Stimulated activated CD8-positive, alpha-beta memory T cell treated with anti-CD3 and anti-CD28 coated beads, Interleukin-7, amount 100 ng/mL, for 1 hour (primary cell): Measurements from ENCODE around the gene PMCH.
"Not testable (repeated sequence)": the region's sequence is repeated elsewhere in the genome, so short reads cannot be mapped to it uniquely, and the experiment has no call there.

Source experiments
- DNase-seq, 2 donors: peaks; one replicate each; pipeline ENCODE4 v3.0.0-alpha.2; 2020; ENCODE audit warnings: low read depth in 2 of 2

The PMCH gene

DNA sequence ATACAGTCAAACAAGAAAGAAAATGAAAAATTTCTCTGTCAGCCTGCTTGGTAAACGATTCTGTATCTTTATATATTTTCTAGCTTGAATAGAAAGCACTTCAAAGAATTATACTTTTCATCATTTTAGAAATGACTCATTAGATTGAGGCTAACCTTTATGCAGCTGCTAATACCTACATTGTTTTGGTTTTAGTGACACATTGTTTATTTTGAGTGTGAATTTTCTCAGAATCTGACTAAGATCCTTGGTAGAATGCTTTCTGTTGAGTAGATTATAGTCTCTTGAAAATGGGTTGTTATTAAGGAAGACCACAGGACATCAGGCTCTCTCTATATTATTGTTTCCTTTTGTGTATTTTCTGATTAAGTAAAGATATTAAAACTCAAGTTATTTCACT is at the start of gene PMCH:
Gene PMCH, minus strand, starts transcription at position 45 of the 400 bp plus-strand sequence. CDS start 63 bp downstream, outside the sequence.
- DNase-seq: no peak

DNA sequence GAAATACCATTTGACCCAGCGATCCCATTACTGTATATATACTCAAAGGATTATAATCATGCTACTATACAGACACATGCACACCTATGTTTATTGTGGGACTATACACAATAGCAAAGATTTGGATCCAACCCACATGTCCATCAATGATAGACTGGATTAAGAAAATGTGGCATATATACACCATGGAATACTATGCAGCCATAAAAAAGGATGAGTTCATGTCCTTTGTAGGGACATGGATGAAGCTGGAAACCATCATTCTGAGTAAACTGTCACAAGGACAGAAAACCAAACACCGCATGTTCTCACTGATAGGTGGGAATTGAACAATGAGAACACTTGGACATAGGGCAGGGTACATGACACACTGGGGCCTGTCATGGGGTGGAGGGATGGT is 43.2 kb upstream of the PMCH start:
- not testable (repeated sequence) for DNase-seq

DNA sequence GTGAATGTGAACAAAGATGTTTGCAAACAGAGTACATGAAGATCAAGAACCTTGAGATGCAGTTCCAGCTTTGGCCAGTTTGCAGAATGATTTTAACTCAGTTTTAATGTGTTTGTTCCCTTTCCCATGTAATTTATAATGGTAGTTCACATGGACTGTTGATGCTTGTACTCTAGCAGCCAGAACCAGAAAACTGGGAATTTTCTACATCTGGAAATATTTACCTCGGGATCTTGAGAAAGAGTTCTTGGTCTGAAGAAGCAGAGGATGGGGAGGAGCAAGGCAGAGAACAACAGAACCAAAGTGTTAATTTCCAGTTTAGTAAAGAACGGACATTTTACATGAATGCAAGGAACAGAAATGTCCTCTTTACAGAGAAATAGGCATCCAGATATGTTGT is 37.0 kb upstream of the PMCH start:
- DNase-seq: no peak

DNA sequence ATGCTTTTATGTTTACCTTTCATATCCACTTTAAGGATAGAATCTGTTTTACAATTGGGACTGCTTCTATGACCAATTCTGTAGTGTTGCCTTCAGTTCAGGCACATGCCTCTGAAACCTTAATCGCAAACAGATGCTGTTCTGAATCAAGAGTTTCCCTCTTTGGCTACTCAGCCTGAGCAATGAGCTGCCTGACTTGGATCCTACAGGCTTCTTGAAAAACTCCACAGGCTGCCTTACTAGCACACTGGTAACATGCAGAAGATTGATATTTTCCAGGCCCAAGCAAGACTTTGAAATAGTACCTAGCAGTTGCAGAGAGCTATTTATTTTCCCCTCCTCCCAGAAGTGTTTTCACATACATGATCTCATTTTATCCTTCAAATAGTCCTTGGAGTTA is 34.8 kb upstream of the PMCH start:
- no peak for DNase-seq

DNA sequence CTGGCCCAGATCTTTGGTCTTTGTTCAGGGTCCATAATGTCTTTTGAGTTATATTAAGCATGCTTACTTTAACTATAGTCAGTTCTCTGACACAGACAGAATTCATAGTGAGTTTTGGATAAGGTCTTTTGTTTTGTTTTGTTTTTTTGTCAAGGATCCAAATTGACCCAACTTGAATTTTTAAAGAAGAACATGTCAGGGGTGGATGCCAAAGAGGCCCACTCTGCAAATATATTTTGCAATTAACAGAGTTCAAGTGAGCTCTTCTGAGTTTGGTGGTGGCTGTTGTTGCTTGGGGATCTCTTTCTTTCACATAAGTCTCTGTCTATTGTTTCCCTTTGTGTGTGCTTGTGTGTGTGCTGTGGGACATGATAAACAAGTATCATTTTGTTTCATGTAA is 34.4 kb upstream of the PMCH start:
- no peak for DNase-seq

GRCh38 chr12:102227954-102228353 is 30.3 kb upstream of the PMCH start:
- no peak for DNase-seq

DNA sequence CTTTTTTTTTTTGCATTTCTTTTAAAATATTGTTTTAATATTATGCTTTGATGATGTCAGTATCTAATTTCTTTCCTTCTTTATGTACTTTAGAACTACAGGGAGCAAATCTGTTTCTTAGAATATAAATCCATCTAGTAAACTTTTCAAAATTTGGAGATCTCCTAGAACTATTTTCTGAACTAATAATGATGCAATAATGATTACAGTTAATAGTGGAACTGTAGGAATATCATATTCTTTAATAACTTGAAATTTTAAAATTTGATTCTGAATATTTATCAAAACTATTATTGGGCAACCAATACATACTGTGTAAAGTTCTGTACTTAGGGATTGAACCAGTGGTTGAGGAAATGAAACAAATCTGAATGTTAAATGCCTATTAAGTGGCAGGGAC is 23.1 kb upstream of the PMCH start:
- no peak for DNase-seq

GRCh38 chr12:102215992-102216691 is 18.5 kb upstream of the PMCH start:
- no peak for DNase-seq

DNA sequence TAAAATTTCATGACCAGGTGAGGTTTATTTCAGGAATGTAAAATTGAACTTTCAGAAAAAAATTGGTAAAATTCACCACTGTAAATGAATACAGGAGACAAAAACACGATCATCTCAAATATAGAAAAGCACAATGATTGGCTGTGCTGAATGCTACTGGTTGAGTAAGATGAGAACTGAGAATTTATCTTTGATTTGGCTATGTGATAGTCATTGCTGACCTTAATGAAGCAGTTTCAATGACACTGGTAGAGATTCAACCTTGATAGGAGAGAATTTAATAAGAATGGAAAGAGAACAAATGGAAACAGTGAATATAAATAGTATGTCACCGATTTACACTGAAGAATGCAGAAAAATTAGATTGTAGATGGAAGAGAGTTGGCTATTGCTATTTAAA is 6.4 kb upstream of the PMCH start:
- no peak for DNase-seq

- no peak for DNase-seq
Measured at GRCh38 chr12:102202556-102202955, 4.9 kb upstream of the PMCH start.

- no peak for DNase-seq
Measured at GRCh38 chr12:102201436-102202061, 3.9 kb upstream of the PMCH start.

- no peak for DNase-seq
Measured at GRCh38 chr12:102195826-102196225, 1.8 kb downstream of the PMCH start.

DNA sequence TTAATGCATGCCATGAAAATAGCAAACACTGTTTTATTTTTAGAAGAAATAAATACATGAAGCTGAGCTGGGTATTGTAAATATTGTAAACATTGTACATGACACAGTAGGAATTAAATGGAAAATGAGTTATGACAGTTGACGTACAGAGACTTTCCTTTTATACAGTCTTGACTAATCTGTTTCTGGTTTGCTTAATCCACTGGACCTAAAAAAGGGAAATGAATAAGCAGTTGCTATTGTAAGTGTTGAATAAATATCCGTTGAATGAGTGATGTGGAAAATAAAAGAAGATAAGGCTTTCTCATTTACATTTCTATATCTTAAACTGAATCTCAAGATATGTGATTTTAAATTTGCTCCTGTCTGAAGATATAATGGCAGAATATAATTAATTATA is 15.0 kb downstream of the PMCH start:
- DNase-seq: no peak

DNA sequence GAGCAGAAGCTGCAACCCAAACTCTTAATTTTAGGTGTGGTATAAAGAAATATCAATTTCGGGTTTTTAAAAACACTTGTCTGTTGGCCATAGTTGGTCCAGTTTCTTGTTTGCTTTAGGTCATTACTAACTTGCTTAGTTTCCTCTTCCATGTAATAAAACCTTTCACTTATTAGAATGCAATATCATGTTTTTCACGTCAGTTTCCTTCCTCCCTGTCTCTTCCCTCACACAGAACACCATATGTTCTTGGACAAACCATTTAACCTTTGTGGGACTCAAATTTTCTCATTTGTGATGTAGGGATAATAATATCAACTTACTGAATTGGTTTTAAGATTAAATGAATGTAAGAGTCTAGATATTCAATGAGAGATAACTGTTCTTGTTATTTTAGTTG is 22.9 kb downstream of the PMCH start:
- no peak for DNase-seq

DNA sequence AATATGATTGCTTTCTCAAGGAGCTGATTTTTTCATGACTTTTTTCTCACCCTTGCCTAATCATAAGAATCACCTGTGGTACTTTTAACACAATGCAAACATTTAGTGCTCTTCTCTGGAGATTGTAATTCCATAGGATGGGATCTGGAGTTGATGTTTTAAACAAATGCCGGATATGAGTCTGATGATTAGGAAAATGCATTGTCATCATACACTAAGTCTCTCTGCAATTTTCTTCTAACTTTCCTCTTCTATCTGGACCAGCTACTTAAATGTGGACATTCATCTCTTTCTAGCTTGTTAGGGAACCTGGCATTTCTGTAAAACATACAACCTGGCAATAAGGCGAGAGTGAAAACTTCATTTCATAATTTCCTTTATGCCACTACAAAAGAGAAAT is 23.5 kb downstream of the PMCH start:
- DNase-seq: no peak

DNA sequence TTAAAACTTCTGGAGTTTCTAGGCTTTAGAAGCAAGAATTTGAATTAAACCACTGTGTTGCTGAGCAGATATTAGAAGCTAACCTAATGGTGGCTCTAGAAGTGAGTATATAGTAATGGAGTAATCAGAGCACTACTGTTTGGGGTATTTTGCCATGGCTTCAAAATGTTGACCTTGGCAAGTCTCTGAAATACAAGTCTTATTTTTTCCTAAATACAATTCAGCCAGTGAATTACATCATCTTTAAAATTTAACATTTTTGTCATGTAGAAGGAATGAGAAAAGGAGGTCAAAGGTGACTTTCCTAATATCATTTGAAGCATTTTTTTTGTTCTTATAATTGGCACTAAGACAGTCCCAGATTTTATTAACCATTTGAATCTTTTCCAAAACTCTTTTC is 25.2 kb downstream of the PMCH start:
- no peak for DNase-seq

DNA sequence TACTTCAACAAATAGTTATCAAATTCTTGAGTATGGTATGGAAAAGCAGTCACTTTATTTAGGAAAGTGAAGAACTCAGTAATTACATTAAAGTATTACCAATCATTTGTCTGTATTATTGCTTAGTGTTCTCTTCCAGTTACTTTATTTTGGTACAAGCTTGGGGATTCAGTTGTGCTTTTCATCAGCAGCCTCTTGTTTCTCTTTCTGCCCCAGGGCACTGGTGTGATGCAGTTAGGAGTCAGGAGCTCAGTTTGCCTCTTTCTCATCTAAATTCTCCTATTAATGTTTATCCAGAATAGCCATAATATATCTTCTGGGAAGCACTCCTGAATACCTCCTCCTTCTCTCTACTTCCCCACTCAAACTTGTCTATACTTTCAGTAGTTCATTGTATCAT is 25.7 kb downstream of the PMCH start:
- no peak for DNase-seq

DNA sequence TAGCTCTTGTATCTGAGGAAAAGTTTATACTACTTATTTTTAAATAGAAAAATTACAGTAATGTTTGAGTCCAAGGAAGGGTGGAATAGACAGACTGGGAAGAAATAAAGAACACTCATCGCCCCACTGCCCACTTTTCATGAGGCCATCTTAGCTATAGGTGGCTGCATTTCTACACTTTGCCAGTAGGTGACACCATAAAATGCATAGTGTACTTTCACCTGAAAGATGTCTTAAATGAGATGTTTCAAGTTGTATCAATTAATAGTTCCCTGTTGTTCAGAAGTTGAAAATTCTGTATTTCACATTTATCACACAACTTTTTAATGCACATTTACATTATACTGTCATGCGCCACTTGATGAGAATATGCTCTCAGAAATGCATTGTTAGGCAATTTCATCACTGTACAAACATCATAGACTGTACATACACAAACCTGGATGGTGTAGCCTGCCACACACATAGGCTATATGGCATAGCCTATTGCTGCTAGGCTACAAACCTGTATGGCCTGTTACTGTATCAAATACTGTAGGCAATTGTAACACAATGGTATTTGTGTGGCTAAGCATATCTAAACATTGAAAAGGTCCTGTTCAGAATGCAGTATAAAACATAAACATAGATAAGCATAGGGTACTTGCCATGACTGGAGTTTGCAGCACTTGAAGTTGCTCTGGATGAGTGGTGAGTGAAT is 27.6 kb downstream of the PMCH start:
- DNase-seq: no peak

- DNase-seq: no peak
Measured at GRCh38 chr12:102167821-102168604, 29.6 kb downstream of the PMCH start.

- no peak for DNase-seq
Measured at GRCh38 chr12:102163383-102163782, 34.2 kb downstream of the PMCH start.

DNA sequence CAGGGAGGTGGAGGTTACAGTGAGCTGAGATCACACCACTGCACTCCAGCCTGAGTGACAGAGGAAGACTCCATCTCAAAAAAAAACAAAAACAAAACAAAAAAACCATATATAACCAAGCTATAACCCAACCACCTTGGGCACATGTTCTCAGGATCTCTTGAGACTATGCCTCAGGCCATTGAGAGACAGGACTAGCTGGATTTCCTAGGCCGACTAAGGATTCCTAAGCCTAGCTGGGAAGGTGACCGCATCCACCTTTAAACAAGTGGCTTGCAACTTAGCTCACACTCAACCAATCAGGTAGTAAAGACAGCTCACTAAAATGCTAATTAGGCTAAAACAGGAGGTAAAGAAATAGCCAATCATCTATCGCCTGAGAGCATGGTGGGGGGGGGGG is 42.4 kb downstream of the PMCH start:
- DNase-seq: not testable (repeated sequence)

DNA sequence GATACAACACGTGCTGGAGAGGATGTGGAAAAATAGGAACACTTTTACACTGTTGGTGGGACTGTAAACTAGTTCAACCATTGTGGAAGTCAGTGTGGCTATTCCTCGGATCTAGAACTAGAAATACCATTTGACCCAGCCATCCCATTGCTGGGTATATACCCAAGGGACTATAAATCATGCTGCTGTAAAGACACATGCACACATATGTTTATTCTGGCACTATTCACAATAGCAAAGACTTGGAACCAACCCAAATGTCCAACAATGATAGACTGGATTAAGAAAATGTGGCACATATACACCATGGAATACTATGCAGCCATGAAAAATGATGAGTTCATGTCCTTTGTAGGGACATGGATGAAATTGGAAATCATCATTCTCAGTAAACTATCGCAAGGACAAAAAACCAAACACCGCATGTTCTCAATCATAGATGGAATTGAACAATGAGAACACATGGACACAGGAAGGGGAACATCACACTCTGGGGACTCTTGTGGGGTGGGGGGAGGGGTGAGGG is 50.5 kb downstream of the PMCH start:
- DNase-seq: not testable (repeated sequence)
